H54 (cell line): ENCODE results near the gene NUP85.
"Not testable (repeated sequence)": the region's sequence is repeated elsewhere in the genome, so short reads cannot be mapped to it uniquely, and the experiment has no call there.

ENCODE experiments used
- DNase-seq: peaks from one replicate; pipeline ENCODE4 v3.0.0; 2011; ENCODE audit warnings: low spot score, mixed read lengths; ENCODE audit not compliant: insufficient read length
- FAIRE-seq: peaks from 3 replicates; lab custom pipeline; 2011; peaks lifted over from hg19 to GRCh38; lab: Jason Lieb, UNC
- POLR2A ChIP-seq: IDR thresholded peaks from 2 replicates; pipeline ENCODE4 v1.6.1; 2011; ENCODE audit warnings: low read depth, mild to moderate bottlenecking, low read length

NUP85 gene

GRCh38 chr17:75241143-75241430, 35.6 kb downstream of the NUP85 start:
- FAIRE-seq: no peak
- DNase-seq: no peak
- TF ChIP-seq POLR2A: no peak

- no peak for TF ChIP-seq POLR2A
- DNase-seq: no peak
- no peak for FAIRE-seq
Measured at GRCh38 chr17:75241502-75241901, 36.0 kb downstream of the NUP85 start.

GRCh38 chr17:75241996-75242460, 36.5 kb downstream of the NUP85 start:
- DNase-seq (no peak), FAIRE-seq (no peak)
- no peak for TF ChIP-seq POLR2A

GRCh38 chr17:75242461-75243042, 37.1 kb downstream of the NUP85 start:
- TF ChIP-seq POLR2A: no peak
- FAIRE-seq (no peak), DNase-seq (no peak)

- no peak for TF ChIP-seq POLR2A
- no peak for DNase-seq
- FAIRE-seq: no peak
Measured at GRCh38 chr17:75244133-75244866, 38.8 kb downstream of the NUP85 start.

- DNase-seq (no peak), FAIRE-seq (no peak)
- no peak for TF ChIP-seq POLR2A
Measured at GRCh38 chr17:75245011-75245410, 39.5 kb downstream of the NUP85 start.

- DNase-seq (no peak), FAIRE-seq (no peak)
- no peak for TF ChIP-seq POLR2A
Measured at GRCh38 chr17:75246404-75246803, 40.9 kb downstream of the NUP85 start.

GRCh38 chr17:75249564-75249963, 44.1 kb downstream of the NUP85 start:
- DNase-seq (no peak), FAIRE-seq (no peak)
- TF ChIP-seq POLR2A: no peak

GRCh38 chr17:75250009-75250471, 44.6 kb downstream of the NUP85 start:
- DNase-seq (no peak), FAIRE-seq (no peak)
- TF ChIP-seq POLR2A: no peak

- DNase-seq (no peak), FAIRE-seq (no peak)
- no peak for TF ChIP-seq POLR2A
Measured at GRCh38 chr17:75252039-75252816, 46.7 kb downstream of the NUP85 start.

GRCh38 chr17:75255954-75256698, 50.6 kb downstream of the NUP85 start:
- FAIRE-seq, DNase-seq: not testable (repeated sequence)

- DNase-seq, FAIRE-seq: not testable (repeated sequence)
Measured at GRCh38 chr17:75257228-75257627, 51.7 kb downstream of the NUP85 start.

GRCh38 chr17:75260641-75261335, 55.3 kb downstream of the NUP85 start:
- DNase-seq (no peak), FAIRE-seq (no peak)
- TF ChIP-seq POLR2A: no peak
